NCI-H1694 treated with DMSO at 0.1 percent for 48 hours (cell line): ENCODE data around the gene GPR55.

Source experiments
- DNase-seq: peaks from one replicate; lab custom pipeline; 2025; lab: John Stamatoyannopoulos, UW

Gene GPR55

DNA sequence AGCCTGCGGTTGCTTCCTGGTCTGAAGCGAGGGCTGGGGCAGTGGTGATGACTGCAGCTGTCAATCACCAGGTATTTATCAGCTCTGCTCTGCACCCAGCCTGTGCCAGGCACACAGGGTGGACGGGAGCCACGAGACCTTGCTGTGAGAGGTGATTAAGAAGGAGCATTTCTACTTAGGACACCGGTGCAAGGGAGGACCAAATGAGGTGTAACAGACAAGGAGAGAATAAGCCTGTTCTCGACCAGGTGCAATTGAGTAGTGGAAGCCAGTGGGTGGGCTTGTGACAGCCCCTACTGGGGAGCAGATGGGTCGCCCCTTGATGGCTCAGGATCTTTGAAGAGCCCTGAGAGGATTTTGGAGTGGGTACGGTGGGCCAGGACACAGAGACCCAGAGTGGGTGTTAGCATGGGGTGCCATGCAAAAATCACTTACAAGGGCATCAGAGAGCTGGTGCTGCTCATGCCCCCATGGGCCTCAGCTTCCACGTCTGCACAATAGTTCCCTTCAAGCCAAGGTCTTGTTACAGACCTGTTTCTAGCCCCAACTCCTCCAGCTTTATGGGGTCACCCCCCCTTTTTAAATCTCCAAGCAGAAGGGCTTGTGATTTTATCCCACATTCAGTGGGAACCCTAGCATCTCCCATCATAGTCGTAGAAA, 24.6 kb downstream of the GPR55 start:
- no peak for DNase-seq

DNA sequence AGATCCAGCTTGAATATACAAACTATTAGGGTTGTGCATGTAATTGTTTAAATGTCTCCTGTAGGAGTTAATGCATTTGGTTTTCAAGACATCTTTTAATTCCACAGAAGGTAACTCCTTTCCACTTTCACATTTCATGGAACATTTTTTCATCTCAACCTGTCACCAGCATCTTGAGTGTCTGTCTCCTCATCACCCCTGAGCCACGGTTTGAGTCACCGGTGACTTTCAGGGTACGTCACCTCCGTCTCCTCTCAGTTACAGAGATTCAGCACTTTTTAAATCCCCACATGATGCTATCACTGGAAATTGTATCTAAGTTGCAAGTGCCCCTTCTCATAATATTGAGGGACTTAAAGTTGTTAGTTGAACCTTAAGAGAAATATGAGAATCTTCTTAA, 25.3 kb downstream of the GPR55 start:
- no peak for DNase-seq

GRCh38 chr2:230899287-230899686, 25.8 kb downstream of the GPR55 start:
- DNase-seq, result no peak

DNA sequence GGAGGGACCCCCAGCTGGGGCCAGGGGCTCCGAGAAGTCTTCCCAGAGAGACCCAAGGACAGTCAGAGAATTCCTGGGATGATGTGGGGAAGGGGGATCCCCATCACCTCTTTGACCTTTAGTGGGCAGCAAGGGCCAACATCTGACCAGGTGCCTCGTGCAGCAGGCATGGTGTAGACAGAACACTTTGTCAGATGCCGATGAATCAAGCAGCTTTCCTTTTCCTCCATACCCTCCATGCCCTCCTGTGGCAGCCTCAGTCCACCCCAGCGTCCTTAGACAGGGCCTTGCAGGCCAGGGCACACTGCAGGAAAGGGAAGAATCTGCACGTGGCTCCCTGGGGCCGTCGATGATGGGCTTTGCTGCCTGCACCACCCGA, 26.3 kb downstream of the GPR55 start:
- no peak for DNase-seq

GRCh38 chr2:230898016-230898712, 26.9 kb downstream of the GPR55 start:
- no peak for DNase-seq

GRCh38 chr2:230896346-230897115, 28.5 kb downstream of the GPR55 start:
- DNase-seq, result no peak

- DNase-seq, result no peak
Measured at GRCh38 chr2:230895536-230896345, 29.3 kb downstream of the GPR55 start.

- DNase-seq, result no peak
Measured at GRCh38 chr2:230893841-230894781, 30.9 kb downstream of the GPR55 start.

DNA sequence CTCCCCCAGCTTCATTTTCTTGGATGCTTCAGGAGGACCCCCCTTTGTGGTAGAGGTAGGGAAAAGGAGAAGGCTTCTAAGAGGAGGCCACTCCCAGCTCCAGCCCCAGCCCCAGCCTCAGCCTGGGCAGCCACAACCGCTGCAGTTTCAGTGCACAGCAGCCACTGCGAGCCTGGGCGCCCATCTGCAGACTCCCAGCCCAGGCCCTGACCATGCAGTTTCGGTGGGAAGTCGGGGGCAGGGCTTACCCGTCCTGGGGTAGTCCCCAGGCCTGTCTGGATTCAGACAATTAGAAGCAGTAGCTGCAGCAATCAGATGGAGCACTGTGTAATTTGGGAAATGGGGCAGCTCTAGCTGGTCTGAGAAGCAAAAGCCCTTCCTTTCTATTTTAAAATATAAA, 31.7 kb downstream of the GPR55 start:
- no peak for DNase-seq

GRCh38 chr2:230891509-230891908, 33.5 kb downstream of the GPR55 start:
- DNase-seq, result no peak

DNA sequence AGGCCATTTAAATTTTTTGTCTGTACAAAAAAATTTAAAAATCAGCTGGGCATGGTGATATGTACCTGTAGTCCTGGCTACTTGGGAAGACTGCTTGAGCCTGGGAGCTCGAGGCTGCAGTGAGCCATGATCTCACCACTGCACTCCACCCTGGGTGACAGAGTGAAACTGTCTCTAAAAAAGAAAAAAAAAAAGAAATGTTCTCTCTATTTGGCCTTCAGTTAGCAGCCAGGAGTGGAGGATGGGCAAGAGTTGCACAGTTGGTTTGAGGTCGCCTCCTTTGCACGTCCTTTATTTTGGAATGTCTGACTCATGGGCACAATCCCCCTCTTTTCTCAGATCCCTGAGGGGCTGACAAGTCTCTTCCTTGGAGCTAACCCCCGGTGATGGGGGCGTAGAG, 34.0 kb downstream of the GPR55 start:
- DNase-seq, result no peak

DNA sequence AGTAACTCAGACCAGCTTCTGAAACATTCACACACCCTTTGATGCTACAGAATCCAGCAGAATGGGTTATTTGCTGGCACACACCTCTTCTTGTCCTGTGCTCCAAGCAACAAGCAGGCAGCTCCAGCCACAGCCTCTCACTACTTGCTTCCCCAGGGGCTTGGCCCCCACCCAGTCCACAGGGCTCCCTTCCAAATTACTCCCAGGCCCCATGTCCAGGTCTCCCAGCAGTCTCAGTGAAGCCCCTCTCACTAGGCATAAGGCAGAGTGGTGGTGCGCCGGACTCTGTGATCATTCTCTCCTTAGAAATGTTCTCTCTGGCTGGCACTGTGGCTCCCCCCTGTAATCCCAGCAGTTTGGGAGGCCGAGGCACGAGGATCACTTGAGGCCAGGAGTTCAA, 34.4 kb downstream of the GPR55 start:
- no peak for DNase-seq

GRCh38 chr2:230889911-230890601, 35.0 kb downstream of the GPR55 start:
- DNase-seq, result no peak

GRCh38 chr2:230888824-230889400, 36.1 kb downstream of the GPR55 start:
- DNase-seq, result no peak

DNA sequence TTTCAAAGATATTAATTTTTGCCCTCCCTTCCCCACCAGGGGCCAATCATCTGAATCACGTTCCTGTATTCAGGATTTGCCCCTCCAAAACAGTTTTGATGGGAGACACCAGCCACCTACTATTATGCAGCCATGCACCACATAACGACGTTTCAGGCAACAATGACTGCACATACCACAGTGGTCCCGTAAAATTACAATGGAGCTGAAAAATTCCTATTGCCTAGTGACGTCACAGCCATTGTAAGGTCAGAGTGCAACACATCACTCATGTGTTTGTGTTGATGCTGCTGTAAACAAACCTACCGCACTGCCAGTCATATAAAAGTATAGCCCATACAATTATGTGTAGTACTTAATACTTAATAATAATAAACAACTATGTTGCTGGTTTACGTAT, 37.7 kb downstream of the GPR55 start:
- no peak for DNase-seq

DNA sequence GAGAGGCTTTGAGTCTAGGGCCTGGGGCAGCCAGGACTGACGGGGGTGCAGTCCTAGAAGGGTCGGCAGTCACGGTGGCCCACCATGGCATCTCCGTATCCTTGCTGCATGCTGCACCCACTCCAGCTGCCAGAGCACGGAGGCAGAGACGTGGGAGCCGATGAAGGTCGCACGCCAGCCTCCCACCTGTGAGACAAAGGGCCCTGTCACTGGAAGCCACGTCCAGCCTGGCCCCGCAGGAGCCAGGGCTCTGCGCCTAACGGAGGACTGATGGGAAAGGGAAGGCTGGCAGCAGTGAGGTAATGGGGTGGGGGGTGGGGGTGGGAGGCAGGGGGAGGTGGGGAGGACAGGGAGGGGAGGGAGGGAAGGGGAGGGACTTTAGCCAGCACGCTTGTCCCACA, 38.4 kb downstream of the GPR55 start:
- no peak for DNase-seq

DNA sequence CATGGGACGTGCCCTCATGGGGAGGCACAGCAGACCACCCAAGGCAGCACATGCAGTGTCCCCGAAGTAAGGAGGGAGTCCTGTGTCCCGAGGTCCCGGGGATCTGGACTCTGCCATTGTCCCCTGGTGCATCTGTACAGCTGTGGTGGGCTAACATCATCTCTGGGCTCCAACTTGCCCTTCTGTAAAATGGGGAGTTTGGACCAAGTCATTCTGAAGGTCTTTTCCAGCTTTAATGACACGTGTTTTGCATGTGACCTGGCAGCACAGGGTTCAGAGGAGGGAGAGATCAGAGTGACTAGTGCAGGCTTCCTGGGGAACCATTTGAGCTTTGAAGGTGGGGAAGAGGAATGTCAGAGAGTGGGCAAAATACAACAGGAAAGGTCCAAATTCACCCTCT, 38.8 kb downstream of the GPR55 start:
- DNase-seq, result no peak

DNA sequence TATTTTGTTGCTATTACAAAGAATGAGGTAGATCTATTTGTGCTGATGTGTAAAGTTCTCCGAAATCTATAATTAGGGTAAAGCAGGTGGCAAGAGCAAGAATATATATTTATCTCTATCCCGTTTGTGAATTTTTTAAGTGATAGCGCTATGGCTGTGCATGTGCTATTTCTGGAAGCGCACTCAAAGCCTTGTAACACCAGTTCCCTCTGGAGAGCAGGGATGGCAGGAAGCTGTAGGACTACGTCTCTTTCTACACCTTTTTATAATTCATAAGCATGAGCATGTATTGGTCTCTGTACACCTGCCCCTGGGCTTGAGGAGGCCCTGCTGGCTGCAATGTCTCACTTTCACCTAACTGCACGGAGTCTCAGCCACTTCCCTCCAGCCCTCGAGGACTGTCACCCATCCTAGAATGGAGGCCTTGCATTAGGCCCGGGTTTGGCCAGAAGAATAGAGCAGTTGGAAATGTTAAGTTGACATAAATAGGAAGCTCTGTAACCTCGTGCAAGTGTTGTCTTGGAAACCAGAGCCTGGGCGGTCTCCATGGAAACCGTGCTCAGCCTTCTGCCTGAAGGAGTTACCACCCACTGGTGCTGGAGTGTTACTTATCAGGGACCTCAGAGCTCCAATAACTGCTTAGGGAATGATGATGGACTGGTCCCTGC, 39.4 kb downstream of the GPR55 start:
- DNase-seq, result peak; percentile 64

DNA sequence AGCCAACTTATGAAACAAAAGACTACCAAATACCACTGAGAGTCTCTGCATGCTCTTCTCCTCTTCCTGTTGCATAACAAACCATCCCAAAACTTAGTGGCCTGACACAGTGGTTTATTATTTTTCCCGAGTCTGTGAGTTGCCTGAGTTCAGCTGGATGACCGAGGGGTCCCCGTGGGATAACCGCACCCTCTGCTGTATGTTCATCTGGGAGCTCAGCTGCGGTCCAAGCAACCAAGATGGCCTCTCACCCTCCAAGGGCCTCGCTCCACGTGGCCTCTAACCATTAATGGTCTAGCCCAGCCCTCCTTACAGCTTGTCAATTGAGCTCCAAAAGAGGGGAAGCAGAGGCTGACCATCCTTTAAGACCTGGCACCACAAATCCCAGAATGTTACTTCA, 43.2 kb downstream of the GPR55 start:
- no peak for DNase-seq

- DNase-seq, result no peak
Measured at GRCh38 chr2:230879891-230880290, 45.2 kb downstream of the GPR55 start.
